Keratinocyte (primary cell): Measurements from ENCODE around the gene GNG14. TPM values are rescaled to one million over a fixed set of nuclear protein-coding genes. Genes with fewer than 3 reads are reported as not detected.

Experiments used
- DNase-seq: peaks from one replicate; pipeline ENCODE4 v3.0.0-alpha.2; 2011; ENCODE audit warnings: low read depth, missing footprints, low spot score
- FAIRE-seq: peaks from 2 replicates; lab custom pipeline; 2011; peaks lifted over from hg19 to GRCh38; lab: Jason Lieb, UNC
- H2AFZ ChIP-seq: 2 replicates; pipeline ENCODE4 v1.6.0; 2012; ENCODE audit warnings: low read length, control low read depth, inconsistent platforms; ENCODE audit not compliant: control insufficient read depth
- H3K27ac ChIP-seq: 2 replicates; pipeline ENCODE4 v1.5.1; 2011; ENCODE audit warnings: low read length; ENCODE audit not compliant: control insufficient read depth, insufficient read depth
- H3K27me3 ChIP-seq: 3 replicates; pipeline ENCODE4 v1.6.0; 2011; ENCODE audit warnings: low read length; ENCODE audit not compliant: control insufficient read depth, insufficient read depth; ENCODE audit errors: extremely low read depth
- H3K36me3 ChIP-seq, 2 experiments: 2 replicates in 1 of 2; 3 replicates in 1 of 2; pipeline ENCODE4 v1.5.1; 2011; ENCODE audit warnings: low read length in 2 of 2, mild to moderate bottlenecking in 1 of 2; ENCODE audit not compliant: control insufficient read depth in 2 of 2, insufficient read depth in 2 of 2; ENCODE audit errors: extremely low read depth in 1 of 2
- H3K4me1 ChIP-seq: 3 replicates; pipeline ENCODE4 v1.5.1; 2011; ENCODE audit warnings: low read length; ENCODE audit not compliant: control insufficient read depth, insufficient read depth; ENCODE audit errors: extremely low read depth
- H3K4me2 ChIP-seq: 3 replicates; pipeline ENCODE4 v1.6.0; 2011; ENCODE audit warnings: low read depth, low read length; ENCODE audit not compliant: control insufficient read depth, insufficient read depth; ENCODE audit errors: extremely low read depth
- H3K4me3 ChIP-seq, 3 experiments: fragments of 200-600 bp in 1 of 3; sonication (generic) in 1 of 3; 2 replicates in 2 of 3; 3 replicates in 1 of 3; pipeline ENCODE4 v1.5.1; 2011 to 2016; ENCODE audit warnings: low read length in 3 of 3, mild to moderate bottlenecking in 3 of 3, control low read depth in 2 of 3, inconsistent platforms in 1 of 3, low read depth in 1 of 3, mixed read lengths in 1 of 3, mixed run types in 1 of 3, moderate library complexity in 1 of 3; ENCODE audit not compliant: control insufficient read depth in 2 of 3, insufficient read depth in 2 of 3; ENCODE audit errors: extremely low read depth in 1 of 3
- H3K79me2 ChIP-seq: 2 replicates; pipeline ENCODE4 v1.6.0; 2012; ENCODE audit warnings: low read length; ENCODE audit not compliant: control insufficient read depth, insufficient read depth
- H3K9ac ChIP-seq: 3 replicates; pipeline ENCODE4 v1.6.0; 2011; ENCODE audit warnings: low read length; ENCODE audit not compliant: control insufficient read depth, insufficient read depth; ENCODE audit errors: extremely low read depth
- H3K9me1 ChIP-seq: 3 replicates; pipeline ENCODE4 v1.6.0; 2011; ENCODE audit warnings: low read length; ENCODE audit not compliant: control insufficient read depth, insufficient read depth; ENCODE audit errors: extremely low read depth
- H3K9me3 ChIP-seq: 2 replicates; pipeline ENCODE4 v1.5.1; 2012; ENCODE audit warnings: low read depth, low read length; ENCODE audit not compliant: control insufficient read depth
- H4K20me1 ChIP-seq: 3 replicates; pipeline ENCODE4 v1.6.0; 2011; ENCODE audit warnings: low read length; ENCODE audit not compliant: control insufficient read depth, insufficient read depth; ENCODE audit errors: extremely low read depth
- CTCF ChIP-seq, 3 experiments: IDR thresholded peaks in 1 of 3; conservative IDR thresholded peaks in 1 of 3; optimal IDR thresholded peaks in 1 of 3; 2 replicates in 2 of 3; 3 replicates in 1 of 3; pipeline versions ENCODE3 to v1.5.1; 2011; ENCODE audit warnings: low read length in 3 of 3, mild to moderate bottlenecking in 3 of 3, moderate library complexity in 2 of 3, control low read depth in 1 of 3, inconsistent platforms in 1 of 3; ENCODE audit not compliant: insufficient read depth in 2 of 3; ENCODE audit errors: extremely low read depth in 1 of 3
- EZH2 ChIP-seq: IDR thresholded peaks from one replicate; pipeline ENCODE4 v1.6.1; 2012; ENCODE audit warnings: inconsistent platforms, mild to moderate bottlenecking, low read length, moderate library complexity
- dilution Hi-C: fragments of 300-500 bp; cut with MboI; formaldehyde crosslinking; loops from one replicate; pipeline ENCODE4 v1.7.0; 2020; ENCODE audit warnings: low sequenced_read_pairs; ENCODE audit not compliant: extremely low pct_ligation_motif_present
- polyA plus RNA-seq, 5 experiments: library from polyadenylated mRNA; depleted of rRNA in 3 of 5; stranded (reverse) in 3 of 5; stranded (forward) in 1 of 5; unstranded in 1 of 5; fragments of >200 nt; gene quantifications; 1 replicate in 1 of 5; 2 replicates in 3 of 5; 3 replicates in 1 of 5; pipeline versions ENCODE4 v1.2.1 to v1.2.3, GENCODE V29; 2011 to 2012; ENCODE audit warnings: missing spikeins in 2 of 5, low read depth in 1 of 5, low replicate concordance in 1 of 5

The GNG14 gene
- polyA plus RNA-seq, 1 donor (not counting 4 experiments of a cell fraction or from before 2014, with no cell fraction given): not detected

DNA sequence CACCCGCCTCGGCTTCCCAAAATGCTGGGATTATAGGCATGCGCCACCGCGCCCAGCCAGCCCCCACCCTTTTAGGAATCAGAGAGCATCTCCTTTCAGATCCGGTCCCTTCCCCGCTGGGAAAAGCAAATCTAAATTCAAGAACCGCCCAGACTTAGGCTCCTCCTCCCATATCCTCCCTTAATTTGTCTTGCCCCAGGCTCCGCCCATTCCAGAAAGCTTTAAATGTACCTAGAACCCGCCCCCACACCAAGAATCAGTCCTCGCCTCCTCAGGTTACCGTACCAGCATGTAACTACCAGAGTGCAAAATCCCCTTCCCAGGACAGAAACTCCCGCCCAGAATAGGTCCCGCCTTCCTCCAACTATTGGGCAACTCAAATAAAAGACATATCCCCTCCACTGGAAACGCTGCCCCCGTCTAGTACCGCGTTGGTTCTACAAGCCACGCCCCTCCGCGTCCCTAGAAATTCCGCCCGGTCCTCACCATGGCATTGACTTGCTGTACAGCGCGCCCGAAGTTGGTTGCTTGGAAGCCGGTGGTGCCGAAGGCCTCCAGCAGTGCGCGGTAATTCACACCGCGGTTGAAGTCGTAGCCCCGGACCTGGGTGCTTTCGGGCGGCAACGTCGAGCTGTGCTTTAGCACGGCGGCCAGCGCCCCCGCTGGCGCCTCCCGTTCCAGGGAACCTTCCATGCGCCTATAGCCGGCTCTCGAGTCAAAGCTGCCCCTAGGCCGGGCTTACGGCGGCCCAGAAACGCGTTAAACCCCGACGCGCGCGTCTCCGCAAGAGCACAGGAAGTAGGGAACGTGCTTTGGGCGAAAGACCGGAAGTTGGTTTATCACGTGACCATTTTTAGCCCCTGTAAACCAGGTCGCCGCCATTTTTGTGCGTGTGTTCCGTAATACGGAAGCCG lies 6.5 kb upstream of the GNG14 start, which contains the start of gene DHPS:
Gene DHPS (minus strand): TSS at position 807 of the 914 bp plus-strand sequence. CDS start 114 bp downstream, at position 693.
- dilution Hi-C loops: no loop called here
- H3K4me3 ChIP-seq: peak within 1 kb of the TSS; percentile 84 to 93 (median 92)

DNA sequence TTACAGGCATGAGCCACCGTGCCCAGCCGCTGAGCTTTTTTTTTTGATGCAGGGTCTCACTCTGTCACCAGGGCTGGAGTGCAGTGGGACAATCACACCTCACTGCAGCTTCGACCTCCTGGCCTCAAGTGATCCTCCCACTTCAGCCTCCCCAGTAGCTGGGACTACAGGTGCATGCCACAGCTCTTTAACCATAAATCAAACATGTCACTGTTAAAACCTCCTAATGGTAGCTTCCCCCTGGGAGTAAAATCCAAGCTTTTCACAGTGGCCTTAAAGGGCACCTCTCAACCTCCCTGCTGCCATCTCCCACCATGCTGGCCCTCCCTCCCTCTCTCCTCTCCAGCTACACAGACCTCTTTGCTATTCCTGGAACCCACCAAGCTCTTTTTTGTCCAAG lies 2.0 kb upstream of the GNG14 start:
- no peaks in the 10 kb centered on the region for H3K4me1 ChIP-seq
- H3K9ac ChIP-seq: no peak overlapping the region
- H3K79me2 ChIP-seq: no peaks in the 10 kb centered on the region
- no peaks in the 10 kb centered on the region for H3K9me3 ChIP-seq
- DNase-seq (no peak), FAIRE-seq (no peak)
- TF ChIP-seq EZH2 (no peak), CTCF (optimal IDR thresholded peaks at IDR 0.05 in 1 of 3, IDR thresholded peaks at IDR 0.05 in 1 of 3, conservative IDR thresholded peaks at IDR 0.05 in 1 of 3; ENCODE audit: extremely low read depth in 1 of 3, insufficient read depth in 2 of 3, low read length in 3 of 3) (no peak)
- H4K20me1 ChIP-seq: no peaks in the 10 kb centered on the region
- H3K27me3 ChIP-seq: no peaks in the 10 kb centered on the region
- H3K4me3 ChIP-seq: no peak overlapping the region
- H3K36me3 ChIP-seq: peaks cover 7 to 11% of the 10 kb centered on the region in 2 experiments
- H3K4me2 ChIP-seq: no peak overlapping the region
- dilution Hi-C loops: no loop called here
- H3K27ac ChIP-seq: no peak overlapping the region
- H2AFZ ChIP-seq: no peak overlapping the region
- no peaks in the 10 kb centered on the region for H3K9me1 ChIP-seq

More for the DNA sequence above, 6.5 kb upstream of the GNG14 start, which contains the start of gene DHPS:
- Histone ChIP-seq H3K4me2 (peak within 1 kb of the TSS; percentile 76), H3K9me3 (no peaks in the 10 kb centered on the region), H3K36me3 (peaks cover 5 to 16% of the 10 kb centered on the region in 2 experiments), H3K4me1 (no peaks in the 10 kb centered on the region), H3K9ac (peak within 1 kb of the TSS; percentile 98), H4K20me1 (peaks cover 4% of the 10 kb centered on the region), H2AFZ (peak within 1 kb of the TSS; percentile 87), H3K27ac (peak within 1 kb of the TSS; percentile 97), H3K79me2 (peaks cover 9% of the 10 kb centered on the region), H3K9me1 (no peaks in the 10 kb centered on the region), H3K27me3 (no peaks in the 10 kb centered on the region)
- FAIRE-seq (peak; percentile 86), DNase-seq (peak; percentile 89)
- TF ChIP-seq EZH2 (no peak), CTCF (optimal IDR thresholded peaks at IDR 0.05 in 1 of 3, IDR thresholded peaks at IDR 0.05 in 1 of 3, conservative IDR thresholded peaks at IDR 0.05 in 1 of 3; ENCODE audit: extremely low read depth in 1 of 3, insufficient read depth in 2 of 3, low read length in 3 of 3) (peak in 1 of 3 experiments; percentile 7)
